HG02798 (cell line): Measurements from ENCODE around the gene MYO1C.
"Not testable (repeated sequence)": the region's sequence is repeated elsewhere in the genome, so short reads cannot be mapped to it uniquely, and the experiment has no call there.

Experiments used
- ATAC-seq: cut with Tn5 transposase; IDR thresholded peaks from one replicate; pipeline ENCODE4 v1.9.1; 2021; ENCODE audit warnings: mild to moderate bottlenecking; ENCODE audit not compliant: unreplicated experiment, poor library complexity

Gene MYO1C

GRCh38 chr17:1467258-1467657 lies 25.2 kb downstream of the MYO1C start:
- ATAC-seq: no peak

DNA sequence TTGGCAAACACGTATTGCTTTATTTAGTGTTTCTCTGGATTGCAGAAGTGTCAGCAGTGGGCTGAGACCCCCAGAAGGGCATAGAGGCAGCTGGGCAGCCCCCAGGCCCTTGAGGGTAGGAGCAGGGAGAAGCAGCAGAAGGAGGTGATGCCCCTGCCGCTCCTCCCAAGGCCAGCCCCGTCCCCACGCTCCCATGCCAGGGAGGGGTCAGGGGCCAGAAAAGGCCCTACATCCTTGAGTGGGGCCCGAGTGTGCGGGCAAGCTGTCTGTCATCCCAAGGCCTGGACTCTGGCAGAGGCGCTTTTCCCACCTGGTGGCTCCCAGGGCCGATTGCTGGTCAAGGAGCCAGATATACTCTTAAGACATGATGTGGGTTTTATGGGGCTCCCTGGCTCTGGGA lies 28.3 kb downstream of the MYO1C start:
- no peak for ATAC-seq

DNA sequence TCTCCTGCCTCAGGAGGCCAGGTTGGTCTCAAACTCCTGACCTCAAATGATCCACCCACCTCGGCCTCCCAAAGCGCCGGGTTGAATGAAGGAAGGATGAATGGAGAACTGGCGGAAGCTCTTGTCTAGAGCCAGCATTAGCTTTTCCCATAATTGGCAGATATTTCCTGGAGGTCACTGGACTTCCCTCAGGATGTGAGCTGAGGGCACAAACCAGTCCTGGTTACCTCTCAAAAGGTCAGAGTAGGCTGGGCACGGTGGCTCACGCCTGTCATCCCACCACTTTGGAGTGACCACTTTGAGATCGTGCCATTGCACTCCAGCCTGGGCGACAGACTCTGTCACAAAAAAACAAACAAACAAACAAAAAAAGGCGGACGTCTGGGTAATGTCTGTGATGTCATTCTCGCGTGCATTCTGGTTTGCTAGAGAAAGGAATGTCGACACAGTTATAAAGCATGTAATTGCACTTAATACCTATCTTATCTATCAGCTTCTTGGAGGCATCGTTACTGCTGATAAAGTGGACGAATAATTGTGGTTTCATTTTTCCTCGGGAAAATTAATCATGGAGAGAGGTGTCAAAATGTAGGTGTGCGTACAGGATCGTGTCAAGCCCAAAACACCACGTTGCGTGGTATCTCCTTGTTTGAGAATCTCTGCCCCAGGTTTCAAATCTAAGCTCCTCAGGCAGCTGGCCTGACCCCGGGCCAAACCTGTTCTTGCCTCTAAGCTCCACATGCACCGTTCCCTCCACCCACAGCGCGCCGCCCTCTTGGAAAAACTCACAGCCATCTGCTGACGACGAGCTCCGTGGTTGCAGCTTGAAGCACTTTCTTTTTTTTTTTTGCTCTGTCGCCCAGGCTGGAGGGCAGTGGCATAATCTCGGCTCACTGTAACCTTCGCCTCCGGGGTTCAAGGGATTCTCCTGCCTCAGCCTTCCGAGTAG lies 30.0 kb downstream of the MYO1C start:
- ATAC-seq: no peak

- no peak for ATAC-seq
Observed at GRCh38 chr17:1461198-1461944, 31.1 kb downstream of the MYO1C start.

DNA sequence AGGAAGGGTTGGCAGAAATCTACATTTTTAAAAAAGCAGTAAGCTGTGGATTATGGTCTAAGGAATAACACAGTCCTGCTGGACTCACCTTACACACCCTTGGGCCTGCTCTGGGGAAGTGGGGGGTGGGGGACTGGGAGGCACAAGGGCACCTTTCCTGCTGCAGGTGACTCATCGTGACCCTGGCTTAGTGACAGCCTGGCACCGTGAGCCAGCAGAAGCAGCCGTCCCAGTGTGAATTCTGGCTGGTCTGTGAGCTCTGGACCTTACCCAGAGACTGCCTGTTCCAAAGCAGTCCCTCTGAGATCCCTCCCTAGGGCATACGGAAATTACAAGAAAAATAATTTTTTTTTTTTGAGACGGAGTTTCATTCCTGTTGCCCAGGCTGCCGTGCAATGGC lies 32.3 kb downstream of the MYO1C start:
- no peak for ATAC-seq

- peak; percentile 93 for ATAC-seq
Observed at GRCh38 chr17:1455797-1456599, 36.5 kb downstream of the MYO1C start, which contains the start of gene CRK. Gene CRK, minus strand, starts transcription at chr17:1456232. Its CDS starts 115 bp downstream, at chr17:1456117.

- ATAC-seq: peak; percentile 26
Observed at GRCh38 chr17:1455291-1455796, 37.1 kb downstream of the MYO1C start.

- no peak for ATAC-seq
Observed at GRCh38 chr17:1454541-1454940, 37.9 kb downstream of the MYO1C start.

DNA sequence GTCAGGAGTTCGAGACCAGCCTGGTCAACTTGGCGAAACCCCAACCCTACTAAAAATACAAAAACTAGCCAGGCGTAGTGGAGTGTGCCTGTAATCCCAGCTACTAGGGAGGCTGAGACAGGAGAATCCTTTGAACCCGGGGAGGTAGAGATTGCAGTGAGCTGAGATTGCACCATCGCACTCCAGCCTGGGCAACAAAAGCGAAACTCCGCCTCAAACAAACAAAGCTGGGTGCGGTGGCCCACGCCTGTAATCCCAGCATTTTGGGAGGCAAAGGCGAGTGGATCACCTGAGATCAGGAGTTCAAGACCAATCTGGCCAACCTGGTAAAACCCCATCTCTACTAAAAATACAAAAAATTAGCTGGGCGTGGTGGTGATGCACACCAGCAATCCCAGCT lies 38.8 kb downstream of the MYO1C start:
- not testable (repeated sequence) for ATAC-seq

DNA sequence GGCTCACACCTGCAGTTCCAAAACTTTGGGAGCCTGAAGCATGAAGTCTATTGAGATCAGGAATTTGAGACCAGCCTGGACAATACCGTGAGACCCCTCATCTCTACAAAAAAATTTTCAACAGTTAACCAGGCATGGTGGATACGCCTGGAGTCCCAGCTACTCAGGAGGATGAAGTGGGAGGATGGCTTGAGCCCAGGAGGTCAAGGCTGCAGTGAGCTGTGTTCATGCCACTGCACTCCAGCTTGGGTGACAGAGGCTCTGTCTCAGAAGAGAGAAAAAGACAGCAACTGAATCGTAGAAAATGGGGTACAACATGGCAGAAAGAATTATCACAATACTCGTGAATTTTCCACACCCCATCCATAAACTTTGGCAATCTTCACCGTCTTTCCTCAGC lies 39.6 kb downstream of the MYO1C start:
- ATAC-seq: no peak

- ATAC-seq: not testable (repeated sequence)
Observed at GRCh38 chr17:1450261-1450660, 42.2 kb downstream of the MYO1C start.

DNA sequence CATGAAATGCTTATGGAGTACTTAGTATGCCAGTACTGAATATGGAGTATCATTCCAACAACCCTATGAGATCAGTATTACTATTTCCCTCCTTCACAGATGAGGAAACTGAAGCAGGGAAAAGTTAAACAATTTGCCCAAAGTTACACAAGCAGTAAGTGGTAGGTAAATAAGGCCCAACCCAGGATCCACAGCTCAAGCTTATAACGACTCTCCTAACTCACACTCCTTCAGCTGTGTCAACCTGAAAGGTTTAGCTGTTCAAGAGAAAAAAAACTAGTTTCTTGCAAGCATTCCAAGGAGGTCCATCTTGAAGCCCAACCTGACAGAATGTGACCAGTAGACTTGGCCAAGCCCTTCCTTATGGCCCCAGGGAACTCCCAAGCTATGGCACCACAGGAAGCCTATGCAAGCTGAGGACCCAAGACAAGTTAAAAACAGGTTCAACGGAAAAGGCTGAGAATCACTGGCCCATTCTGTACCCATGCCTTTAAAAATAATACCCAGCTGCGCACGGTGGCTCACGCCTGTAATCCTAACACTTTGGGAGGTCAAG lies 43.0 kb downstream of the MYO1C start:
- ATAC-seq: no peak

DNA sequence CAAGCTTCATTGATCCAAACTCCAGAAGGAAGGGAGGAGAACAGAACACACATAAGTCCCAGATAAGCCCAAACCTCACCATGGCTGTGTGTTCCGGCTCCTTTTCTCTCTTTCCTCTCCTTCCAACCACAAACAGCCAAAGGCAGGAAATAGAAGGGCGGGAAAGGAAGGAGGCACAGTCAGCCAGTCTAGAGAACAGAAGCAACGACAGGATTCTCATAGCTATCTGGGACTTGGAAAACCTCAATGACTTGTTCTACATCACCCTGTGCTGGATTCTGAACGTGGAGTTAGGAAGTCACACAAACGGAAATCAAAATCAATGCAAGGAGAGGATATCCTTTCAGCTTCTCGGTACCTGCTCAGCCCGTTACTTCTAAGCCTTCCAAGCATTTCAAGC lies 45.4 kb downstream of the MYO1C start:
- ATAC-seq: no peak

DNA sequence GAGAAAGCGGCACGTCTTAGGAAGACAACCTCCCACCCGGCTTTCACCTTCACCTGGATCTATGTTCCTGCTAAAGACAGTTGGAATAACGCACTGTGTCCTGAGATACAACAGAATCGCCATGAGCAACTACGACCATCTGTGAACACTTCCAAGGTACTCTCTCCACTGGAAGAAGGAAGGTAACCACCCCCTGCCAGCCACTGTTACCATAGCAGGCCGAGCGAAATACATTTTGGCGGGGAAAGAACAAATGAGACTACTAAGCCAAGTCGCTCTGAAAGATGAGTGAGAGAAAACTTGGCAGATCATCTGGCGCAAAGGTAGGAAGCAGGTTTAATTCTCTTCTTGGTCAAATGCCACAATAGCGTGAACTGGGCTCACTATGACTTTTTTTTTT lies 46.3 kb downstream of the MYO1C start:
- no peak for ATAC-seq

- not testable (repeated sequence) for ATAC-seq
Observed at GRCh38 chr17:1445695-1446094, 46.8 kb downstream of the MYO1C start.

DNA sequence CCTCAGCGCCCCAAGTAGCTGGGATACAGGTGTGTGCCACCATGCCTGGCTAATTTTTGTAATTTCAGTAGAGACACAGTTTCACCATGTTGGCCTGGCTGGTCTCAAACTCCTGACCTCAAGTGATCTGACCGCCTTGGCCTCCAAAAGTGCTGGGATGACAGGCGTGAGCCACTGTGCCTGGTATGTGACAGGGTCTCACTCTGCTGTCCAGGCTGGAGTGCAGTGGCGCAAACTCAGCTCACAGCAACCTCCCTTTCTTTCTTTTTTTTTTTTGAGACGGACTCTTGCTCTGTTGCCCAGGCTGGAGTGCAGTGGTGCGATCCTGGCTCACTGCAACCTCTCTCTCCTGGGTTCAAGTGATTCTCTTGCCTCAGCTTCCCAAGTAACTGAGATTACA lies 49.8 kb downstream of the MYO1C start:
- not testable (repeated sequence) for ATAC-seq

DNA sequence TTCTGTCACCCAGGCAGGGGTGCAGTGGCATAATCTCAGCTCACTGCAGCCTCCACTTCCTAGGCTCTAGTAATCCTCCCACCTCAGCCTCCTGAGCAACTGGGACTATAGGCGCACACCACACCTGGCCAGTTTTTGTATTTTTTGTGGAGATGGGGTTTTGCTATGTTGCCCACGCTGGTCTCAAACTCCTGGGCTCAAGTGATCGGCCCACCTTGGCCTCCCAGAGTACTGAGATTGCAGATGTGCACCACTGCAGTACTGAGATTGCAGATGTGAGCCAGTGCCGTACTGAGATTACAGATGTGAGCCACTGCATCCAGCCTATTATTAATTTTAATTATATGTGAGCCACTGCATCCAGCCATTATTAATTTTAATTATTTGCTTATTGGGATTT lies 50.3 kb downstream of the MYO1C start:
- ATAC-seq: no peak

DNA sequence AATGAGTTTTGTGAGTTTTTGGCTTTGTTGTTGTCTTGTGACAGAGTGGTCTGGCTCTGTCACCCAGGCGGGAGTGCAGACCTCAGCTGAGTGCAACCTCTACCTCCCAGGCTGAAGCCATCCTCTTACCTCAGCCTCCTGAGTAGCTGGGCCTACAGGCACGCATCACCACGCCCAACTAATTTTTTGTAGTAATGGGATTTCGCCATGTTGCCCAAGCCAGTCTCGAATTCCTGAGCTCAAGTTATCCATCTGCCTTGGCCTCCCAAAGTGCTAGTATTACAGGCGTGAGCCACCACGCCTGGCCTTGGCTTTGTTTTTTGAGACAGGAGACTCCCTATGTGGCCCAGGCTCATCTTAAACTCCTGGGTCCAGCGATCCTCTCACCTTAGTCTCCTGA lies 51.6 kb downstream of the MYO1C start:
- ATAC-seq: no peak

DNA sequence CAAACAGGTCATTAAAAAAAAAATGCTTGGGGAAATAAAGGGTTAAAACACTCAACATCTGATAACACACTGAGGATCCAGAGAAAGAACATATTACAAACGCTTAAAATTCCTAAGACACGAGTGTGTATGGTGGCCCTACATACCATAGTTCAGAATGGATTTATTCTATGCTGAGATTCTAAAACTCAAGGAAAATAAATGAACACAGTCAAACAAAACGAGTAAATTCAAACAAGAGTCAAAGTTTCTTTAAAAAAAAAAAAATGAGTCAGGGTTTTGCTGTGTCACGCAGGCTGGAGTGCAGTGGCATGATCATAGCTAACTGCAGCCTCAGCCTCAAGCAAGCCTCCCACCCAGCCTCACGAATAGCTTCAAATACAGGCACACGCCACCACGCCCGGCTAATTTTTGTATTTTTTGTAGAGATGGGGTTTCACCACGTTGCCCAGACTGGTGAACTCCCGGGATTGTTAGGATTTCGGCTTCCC lies 53.8 kb downstream of the MYO1C start:
- no peak for ATAC-seq

- ATAC-seq: no peak
Observed at GRCh38 chr17:1435326-1435725, 57.2 kb downstream of the MYO1C start.
